D721Med (cell line): Measurements from ENCODE around the gene ARPC1A.
"Not testable (repeated sequence)": the region's sequence is repeated elsewhere in the genome, so short reads cannot be mapped to it uniquely, and the experiment has no call there.

Source experiments
- DNase-seq: peaks from one replicate; pipeline ENCODE4 v3.0.0; 2011; ENCODE audit warnings: low spot score; ENCODE audit not compliant: insufficient read length
- FAIRE-seq: peaks from 2 replicates; lab custom pipeline; 2011; peaks lifted over from hg19 to GRCh38; lab: Jason Lieb, UNC
- TF ChIP-seq, protein P1 (sequence below): IDR thresholded peaks from 2 replicates; pipeline ENCODE4 v1.5.1; 2012; ENCODE audit warnings: mild to moderate bottlenecking, control low read depth; ENCODE audit not compliant: insufficient read depth; ENCODE audit errors: missing control alignments

Gene ARPC1A

DNA sequence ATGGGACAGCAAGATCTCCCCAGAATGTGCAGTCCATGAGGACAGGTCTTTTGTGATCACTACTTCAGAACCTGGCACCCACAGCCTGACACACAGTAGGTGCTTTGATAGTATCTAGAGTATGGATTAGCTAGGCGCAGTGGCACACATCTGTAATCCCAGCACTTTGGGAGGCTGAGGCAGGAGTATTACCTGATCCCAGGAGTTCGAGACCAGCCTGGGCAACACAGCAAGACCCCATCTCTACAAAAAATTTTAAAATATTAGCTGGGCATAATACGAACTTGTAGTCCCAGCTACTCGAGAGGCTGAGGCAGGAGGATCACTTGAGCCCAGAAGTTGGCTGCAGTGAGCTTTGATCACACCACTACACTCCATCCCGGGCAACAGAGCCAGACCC is 26.5 kb downstream of the ARPC1A start:
- FAIRE-seq, result no peak
- TF ChIP-seq, protein P1, sequence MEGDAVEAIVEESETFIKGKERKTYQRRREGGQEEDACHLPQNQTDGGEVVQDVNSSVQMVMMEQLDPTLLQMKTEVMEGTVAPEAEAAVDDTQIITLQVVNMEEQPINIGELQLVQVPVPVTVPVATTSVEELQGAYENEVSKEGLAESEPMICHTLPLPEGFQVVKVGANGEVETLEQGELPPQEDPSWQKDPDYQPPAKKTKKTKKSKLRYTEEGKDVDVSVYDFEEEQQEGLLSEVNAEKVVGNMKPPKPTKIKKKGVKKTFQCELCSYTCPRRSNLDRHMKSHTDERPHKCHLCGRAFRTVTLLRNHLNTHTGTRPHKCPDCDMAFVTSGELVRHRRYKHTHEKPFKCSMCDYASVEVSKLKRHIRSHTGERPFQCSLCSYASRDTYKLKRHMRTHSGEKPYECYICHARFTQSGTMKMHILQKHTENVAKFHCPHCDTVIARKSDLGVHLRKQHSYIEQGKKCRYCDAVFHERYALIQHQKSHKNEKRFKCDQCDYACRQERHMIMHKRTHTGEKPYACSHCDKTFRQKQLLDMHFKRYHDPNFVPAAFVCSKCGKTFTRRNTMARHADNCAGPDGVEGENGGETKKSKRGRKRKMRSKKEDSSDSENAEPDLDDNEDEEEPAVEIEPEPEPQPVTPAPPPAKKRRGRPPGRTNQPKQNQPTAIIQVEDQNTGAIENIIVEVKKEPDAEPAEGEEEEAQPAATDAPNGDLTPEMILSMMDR, result no peak
- DNase-seq, result no peak

DNA sequence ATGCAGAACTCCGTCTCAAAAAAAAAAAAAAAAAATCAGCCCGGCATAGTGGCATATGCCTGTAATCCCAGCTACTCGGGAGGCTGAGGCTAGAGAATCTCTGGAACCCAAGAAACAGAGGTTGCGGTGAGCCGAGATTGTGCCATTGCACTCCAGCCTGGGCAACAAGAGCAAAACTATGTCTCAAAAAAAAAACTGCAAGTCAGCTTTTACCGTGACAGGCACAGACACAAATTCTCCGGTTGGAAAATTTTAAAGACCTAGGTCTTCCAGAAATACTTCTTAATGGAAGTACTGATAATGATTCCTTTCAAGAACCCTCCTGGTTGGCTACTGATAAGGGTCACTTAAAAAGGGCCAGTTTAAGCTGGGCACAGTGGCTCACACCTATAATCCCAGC is 29.4 kb downstream of the ARPC1A start:
- no peak for DNase-seq
- TF ChIP-seq, protein P1, result no peak
- no peak for FAIRE-seq

DNA sequence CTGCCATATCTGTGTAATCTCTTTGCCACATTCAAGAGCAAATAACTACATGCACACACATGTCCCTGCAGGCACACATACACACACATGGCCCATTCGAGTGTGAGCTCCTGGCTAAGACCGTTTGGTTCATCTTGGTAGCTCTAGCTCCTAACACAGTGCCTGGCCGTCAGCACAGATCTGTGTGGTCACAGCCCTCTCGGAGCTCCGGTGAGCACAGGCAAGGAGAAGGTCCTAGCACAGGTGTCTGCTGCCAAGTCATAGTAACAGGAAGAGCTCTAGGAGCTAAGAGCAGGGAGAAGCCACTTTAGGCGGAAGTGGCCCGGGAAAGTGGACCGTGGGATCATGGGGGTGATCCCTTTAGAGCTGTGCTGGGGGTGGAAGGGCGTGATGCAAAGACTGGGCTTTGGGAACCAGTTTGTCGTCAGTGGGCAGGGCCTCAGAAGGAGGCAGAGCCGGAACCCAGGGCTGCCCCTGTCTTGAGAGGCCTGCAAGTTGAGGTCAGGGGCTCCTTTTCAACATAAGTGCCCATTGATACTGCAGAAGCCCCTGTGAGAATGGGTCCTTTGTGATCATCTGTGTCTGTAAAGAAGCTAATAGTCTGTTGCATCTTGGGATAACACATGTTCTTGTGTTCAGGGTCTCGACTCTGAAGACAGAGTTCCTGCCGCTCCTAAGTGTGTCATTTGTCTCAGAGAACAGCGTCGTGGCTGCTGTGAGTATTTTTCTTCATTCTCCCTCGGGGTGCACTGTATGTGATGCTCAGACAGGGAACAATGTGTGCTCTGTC is 32.2 kb downstream of the ARPC1A start:
- FAIRE-seq, result no peak
- no peak for DNase-seq
- TF ChIP-seq, protein P1, result no peak

- FAIRE-seq, DNase-seq: not testable (repeated sequence)
These were observed 32.8 kb downstream of the ARPC1A start for GRCh38 chr7:99358521-99358920.

- no peak for FAIRE-seq
- TF ChIP-seq, protein P1, result no peak
These were observed 33.9 kb downstream of the ARPC1A start for GRCh38 chr7:99359465-99360154.

GRCh38 chr7:99362801-99363200 is 37.1 kb downstream of the ARPC1A start:
- FAIRE-seq, result no peak
- TF ChIP-seq, protein P1, result no peak
- no peak for DNase-seq

More at GRCh38 chr7:99359465-99360154, 33.9 kb downstream of the ARPC1A start:
- DNase-seq, result no peak

- FAIRE-seq (no peak), DNase-seq (no peak)
- TF ChIP-seq, protein P1, result no peak
These were observed 37.6 kb downstream of the ARPC1A start for GRCh38 chr7:99363286-99363685.
